Activated CD4-positive, alpha-beta T cell treated with anti-CD3 and anti-CD28 coated beads, Interleukin-2, amount 50 U/mL, for 4 hours (primary cell): ENCODE results near the gene TSSK2.

Source experiments
- DNase-seq, 2 experiments: peaks; one replicate each; pipeline ENCODE4 v3.0.0-alpha.2; 2020

The TSSK2 gene

DNA sequence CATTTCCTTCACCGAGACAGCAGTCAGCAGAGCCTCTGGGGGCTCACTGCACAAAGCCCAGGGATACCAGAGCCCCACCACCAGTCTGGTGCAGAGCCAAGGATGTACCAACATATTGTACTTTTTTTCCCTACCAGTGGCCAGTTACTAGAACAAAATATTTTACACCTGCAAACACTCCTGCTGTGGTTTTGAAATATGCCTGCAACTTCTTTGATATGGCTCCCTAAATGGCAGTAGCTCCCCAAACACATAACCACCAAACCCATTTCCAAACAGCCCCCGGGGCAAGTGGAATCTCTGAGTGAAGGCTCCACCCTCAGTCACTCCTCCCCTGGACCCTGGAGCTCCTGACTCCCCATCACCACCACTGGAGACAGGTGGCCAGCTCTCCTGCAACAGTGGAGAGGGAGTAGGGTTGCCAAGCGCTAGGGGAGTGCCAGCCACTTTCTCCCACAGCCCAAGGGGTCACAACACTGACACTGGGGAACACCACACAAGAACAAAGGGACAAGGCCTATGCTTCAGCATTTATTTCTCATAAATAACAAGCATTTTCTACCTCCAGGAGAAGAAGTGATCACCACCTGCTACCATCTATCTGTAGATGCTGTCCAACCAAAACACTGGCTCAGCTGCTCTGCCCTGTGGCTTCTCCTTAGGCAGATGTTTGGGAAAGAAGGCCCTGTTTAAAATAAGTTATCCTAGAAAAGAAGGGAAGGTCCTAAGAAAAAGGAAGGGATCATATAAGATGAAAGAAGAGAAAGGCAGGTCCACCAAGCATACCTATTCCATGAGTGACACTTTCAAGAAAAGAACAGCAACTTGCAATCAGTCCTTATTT is 24.0 kb upstream of the TSSK2 start:
- DNase-seq, result no peak

DNA sequence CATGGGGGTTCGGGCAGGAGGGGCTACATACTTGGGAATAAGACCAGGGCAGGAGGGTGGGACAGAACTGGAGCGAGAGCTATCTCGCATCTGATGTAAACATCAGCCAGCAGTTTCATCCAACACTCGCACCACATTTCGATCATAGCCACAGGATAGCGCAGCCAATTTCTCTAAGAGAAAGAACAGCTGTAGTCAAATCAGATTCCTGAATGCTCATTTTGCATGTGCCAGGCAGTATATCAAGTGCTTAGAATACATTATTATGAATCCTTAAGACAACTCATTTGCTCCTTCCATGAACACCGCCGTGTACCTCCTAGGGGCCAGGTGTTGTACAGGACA is 23.4 kb upstream of the TSSK2 start:
- no peak for DNase-seq

GRCh38 chr22:19108807-19109197 is 22.3 kb upstream of the TSSK2 start:
- DNase-seq, result no peak

- DNase-seq, result peak; percentile 26 to 32
Measured at GRCh38 chr22:19109198-19110063, 21.7 kb upstream of the TSSK2 start.

DNA sequence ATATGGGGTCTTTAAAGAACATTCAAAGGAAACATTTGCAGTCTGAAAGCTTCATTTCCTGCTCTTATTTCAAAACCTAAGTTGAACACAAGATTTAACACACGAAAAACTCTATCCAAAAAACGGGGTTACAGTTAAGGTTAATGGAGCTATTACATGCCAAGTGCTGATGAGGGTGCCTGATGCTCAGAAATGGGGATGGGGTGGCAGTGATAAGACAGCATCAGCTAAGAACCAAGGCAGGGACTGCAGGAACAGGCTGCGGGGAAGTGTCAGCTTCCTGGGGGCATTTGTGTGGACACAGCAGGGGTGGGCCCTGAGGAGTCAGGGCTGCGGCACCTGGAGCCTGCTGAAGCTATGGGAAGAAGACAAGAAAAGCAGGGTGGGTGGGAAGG is 21.0 kb upstream of the TSSK2 start:
- no peak for DNase-seq

- no peak for DNase-seq
Measured at GRCh38 chr22:19110646-19111045, 20.5 kb upstream of the TSSK2 start.

- no peak for DNase-seq
Measured at GRCh38 chr22:19111140-19111539, 20.0 kb upstream of the TSSK2 start.

DNA sequence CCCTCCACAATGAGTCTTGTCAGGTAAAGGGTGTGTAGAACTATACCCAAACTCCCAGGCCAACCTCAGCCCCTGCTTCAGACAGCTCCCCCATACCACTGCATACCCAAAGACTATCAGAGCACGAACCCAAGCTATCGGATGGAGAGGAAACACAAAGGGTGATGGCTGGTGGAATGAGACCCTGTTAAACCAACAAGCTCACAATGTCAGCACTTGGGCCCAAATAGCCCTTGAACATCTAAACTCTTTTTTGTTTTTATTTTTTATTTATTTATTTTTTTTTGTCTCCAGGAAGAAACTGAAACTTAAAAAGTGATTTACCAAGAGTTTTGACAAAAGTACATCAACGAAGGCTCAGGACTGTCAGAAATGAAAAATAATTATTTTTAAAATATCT is 19.5 kb upstream of the TSSK2 start:
- DNase-seq, result no peak

GRCh38 chr22:19113429-19113828 is 17.7 kb upstream of the TSSK2 start:
- DNase-seq, result no peak

- no peak for DNase-seq
Measured at GRCh38 chr22:19114984-19115552, 16.0 kb upstream of the TSSK2 start.

DNA sequence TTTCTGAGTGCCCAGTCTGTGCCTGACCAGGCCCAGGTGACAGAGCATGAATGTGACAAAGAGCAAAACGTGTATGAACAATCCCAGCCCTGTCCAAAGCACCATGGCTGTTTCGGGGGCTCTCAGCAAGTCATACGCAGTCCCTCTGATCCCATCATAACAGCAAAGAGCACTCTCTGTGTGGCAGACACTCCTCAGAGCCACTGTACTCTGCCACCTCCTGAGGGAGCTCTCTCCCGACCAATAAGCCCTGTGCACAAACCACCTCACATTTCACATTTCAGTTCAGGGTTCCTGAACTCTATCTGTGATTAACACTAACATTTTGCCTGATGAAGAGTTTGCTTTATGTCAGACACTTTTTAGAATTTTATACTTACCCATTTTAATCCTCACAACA is 15.5 kb upstream of the TSSK2 start:
- DNase-seq, result no peak

DNA sequence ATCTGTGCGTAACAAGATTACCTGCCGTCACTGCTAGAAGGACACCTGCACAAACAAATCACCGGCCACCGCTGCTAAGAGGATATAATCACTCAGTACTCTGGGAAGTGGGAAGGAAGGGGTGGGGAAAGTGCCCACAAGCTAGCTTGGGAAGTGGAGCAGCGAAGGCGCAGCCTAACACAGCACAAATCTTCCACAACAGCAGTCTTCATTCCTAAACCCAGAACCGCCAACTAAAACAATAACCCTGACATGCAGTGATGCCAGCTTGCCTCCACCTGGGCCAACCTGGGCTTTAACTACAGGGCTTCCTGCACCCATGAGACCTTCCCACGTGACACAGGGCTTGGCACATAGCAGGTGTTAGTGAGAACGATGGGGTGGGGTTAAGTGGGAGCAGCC is 14.0 kb upstream of the TSSK2 start:
- no peak for DNase-seq

- peak in 1 of 2 experiments; percentile 20 for DNase-seq
Measured at GRCh38 chr22:19118329-19118880, 12.7 kb upstream of the TSSK2 start.

- DNase-seq, result no peak
Measured at GRCh38 chr22:19119949-19120348, 11.2 kb upstream of the TSSK2 start.

DNA sequence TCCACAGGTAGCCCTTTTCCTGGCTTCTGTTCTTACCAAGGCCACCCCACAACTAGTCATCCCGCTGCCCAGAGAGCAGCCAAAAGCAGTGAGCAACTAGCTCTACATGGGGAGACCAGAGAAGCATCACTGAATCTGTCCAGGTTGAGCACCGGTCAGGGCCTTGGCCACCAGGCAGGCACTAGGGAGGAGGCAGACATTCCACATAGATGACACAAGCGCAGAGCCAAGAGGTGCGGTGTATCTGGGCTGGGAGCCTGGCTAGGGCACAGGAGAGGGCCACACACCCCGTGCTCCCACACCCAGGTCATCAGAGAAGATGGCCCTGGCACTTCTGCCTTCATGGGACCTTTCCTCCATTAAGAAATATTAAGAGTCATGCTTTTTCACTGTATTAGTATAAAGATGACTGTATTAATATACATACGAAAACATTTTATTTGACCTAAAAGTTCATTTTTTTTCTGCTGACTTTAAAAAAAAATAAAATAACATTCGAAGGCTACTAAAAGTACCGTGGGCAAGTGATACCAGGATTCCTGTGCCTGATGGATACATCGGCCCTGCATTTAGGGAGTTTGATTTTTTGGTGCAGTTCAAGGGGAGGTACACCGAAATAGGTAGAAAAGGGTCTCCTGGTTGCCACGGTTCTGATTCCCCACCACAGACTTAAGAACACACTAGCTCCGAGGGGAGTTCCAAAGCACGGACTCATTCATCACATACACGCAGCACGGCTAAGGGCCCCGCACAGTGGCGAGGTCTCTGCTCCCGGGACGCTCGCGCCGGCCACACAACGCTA is 10.1 kb upstream of the TSSK2 start:
- DNase-seq, result peak in 1 of 2 experiments; percentile 12

GRCh38 chr22:19121631-19122142 is 9.4 kb upstream of the TSSK2 start:
- no peak for DNase-seq

- peak; percentile 96 for DNase-seq
Measured at GRCh38 chr22:19122143-19122751, 8.9 kb upstream of the TSSK2 start, which contains the start of gene DGCR2. Gene DGCR2 (minus strand): TSS chr22:19122412. CDS start chr22:19122206, 206 bp downstream.

DNA sequence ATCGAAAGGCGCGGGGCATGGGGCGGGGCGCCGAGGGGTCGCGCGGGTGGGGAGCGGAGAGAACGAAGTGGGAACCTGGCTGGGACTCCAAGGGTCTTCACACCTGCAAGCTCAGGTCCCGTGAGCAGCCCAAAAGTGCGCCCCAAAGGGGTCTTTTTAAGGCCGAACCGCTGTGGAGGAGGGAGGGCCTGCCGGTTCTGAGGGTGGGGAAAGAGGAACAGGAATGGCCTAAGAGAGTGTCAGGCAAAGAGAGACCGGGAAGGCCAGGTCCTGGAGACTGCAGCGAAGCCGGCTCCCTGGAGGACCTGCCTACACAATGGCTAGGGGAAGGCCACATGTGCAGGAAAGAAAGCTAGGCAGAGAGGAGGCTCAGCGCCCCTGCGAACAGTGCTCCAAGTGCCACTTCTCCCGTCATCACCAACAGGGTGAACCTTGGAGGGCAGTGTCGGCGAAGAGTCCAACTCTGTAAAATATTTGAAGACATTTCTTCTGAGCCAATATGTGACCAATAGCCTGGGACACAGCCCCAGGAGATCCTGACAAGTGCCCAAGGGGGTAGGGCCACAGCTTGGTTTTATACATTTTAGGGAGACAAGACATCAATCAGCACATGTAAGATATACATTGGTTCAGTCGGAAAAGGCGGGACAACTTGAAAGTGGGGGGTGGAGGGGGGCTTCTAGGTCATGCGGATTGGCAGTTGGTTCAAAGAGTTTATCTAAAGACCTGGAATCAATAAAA is 8.2 kb upstream of the TSSK2 start:
- DNase-seq, result no peak

GRCh38 chr22:19123936-19124335 is 7.2 kb upstream of the TSSK2 start:
- DNase-seq, result no peak

GRCh38 chr22:19124377-19124776 is 6.7 kb upstream of the TSSK2 start:
- no peak for DNase-seq

DNA sequence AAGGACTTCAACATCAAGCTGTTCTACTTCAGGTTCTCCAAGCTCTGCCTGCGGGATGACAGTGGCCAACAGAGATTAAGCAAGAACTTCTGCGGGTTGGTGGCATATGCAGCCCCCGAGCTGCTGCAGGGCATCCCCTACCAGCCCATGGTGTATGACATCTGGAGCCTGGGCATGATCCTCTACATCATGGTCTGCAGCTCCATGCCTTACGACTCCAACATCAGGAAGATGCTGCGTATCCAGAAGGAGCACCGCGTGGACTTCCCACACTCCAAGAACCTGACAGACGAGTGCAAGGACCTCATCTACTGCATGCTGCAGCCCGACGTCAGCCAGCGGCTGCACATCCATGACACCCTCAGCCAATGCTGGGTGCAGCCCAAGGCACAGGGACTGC is 6.1 kb upstream of the TSSK2 start:
- DNase-seq, result no peak
